PC-9 (cell line): ENCODE data around the gene ZNF485. TPM values are rescaled to one million over a fixed set of nuclear protein-coding genes. Genes with fewer than 3 reads are reported as not detected.
"Not testable (repeated sequence)": the region's sequence is repeated elsewhere in the genome, so short reads cannot be mapped to it uniquely, and the experiment has no call there.

Experiments
- BruUV-seq: library from RNA; stranded (reverse); fragments of 400-500 nt; replicated peaks from 2 replicates; lab custom pipeline; 2021; lab: Mats Ljungman, UMichigan
- CTCF ChIA-PET: fragments of 300-600 bp; sonication (Branson Sonifier 250); formaldehyde crosslinking; loops from one replicate; lab custom pipeline; 2022; ENCODE audit warnings: antibody characterized with exemption; lab: Charles Lee
- POLR2A ChIA-PET: fragments of 300-600 bp; sonication (Branson Sonifier 250); formaldehyde crosslinking; loops from one replicate; lab custom pipeline; 2022; ENCODE audit warnings: antibody characterized with exemption; ENCODE audit not compliant: unreplicated experiment; lab: Charles Lee
- DNase-seq, 2 experiments: peaks; one replicate each; pipeline versions ENCODE4 v3.0.0 to v3.0.0-alpha.2; 2015 to 2022; ENCODE audit warnings: mixed read lengths in 1 of 2
- H2AFZ ChIP-seq: fragments of 200-600 bp; sonication (generic); 2 replicates; pipeline ENCODE4 v1.8.1; 2017; ENCODE audit warnings: antibody characterized with exemption
- H3F3A ChIP-seq: fragments of 200-600 bp; sonication (generic); 2 replicates; pipeline ENCODE4 v1.8.1; 2017; ENCODE audit warnings: antibody characterized with exemption, mild to moderate bottlenecking, low read depth; ENCODE audit not compliant: insufficient read depth
- H3K27ac ChIP-seq: fragments of 200-600 bp; sonication (generic); 2 replicates; pipeline ENCODE4 v1.6.1; 2016; ENCODE audit warnings: mixed run types
- H3K27me3 ChIP-seq: fragments of 200-600 bp; sonication (generic); 2 replicates; pipeline ENCODE4 v1.6.1; 2016; ENCODE audit warnings: low read depth, mixed run types; ENCODE audit not compliant: insufficient read depth
- H3K36me3 ChIP-seq: fragments of 200-600 bp; sonication (generic); 2 replicates; pipeline ENCODE4 v1.6.1; 2016; ENCODE audit warnings: low read depth, mixed run types
- H3K4me1 ChIP-seq: fragments of 200-600 bp; sonication (generic); replicated peaks from 2 replicates; pipeline ENCODE4 v1.6.1; 2016; ENCODE audit warnings: mixed run types; ENCODE audit not compliant: insufficient read depth
- H3K4me2 ChIP-seq: fragments of 200-600 bp; sonication (generic); 2 replicates; pipeline ENCODE4 v1.6.1; 2017; ENCODE audit warnings: mixed run types
- H3K4me3 ChIP-seq: fragments of 200-600 bp; sonication (generic); 2 replicates; pipeline ENCODE4 v1.6.1; 2016; ENCODE audit warnings: mixed run types
- H3K79me2 ChIP-seq: fragments of 200-600 bp; sonication (generic); 2 replicates; pipeline ENCODE4 v1.6.1; 2017; ENCODE audit warnings: low read depth, mixed run types
- H3K9me2 ChIP-seq: fragments of 200-600 bp; sonication (generic); 2 replicates; pipeline ENCODE4 v1.8.1; 2017; ENCODE audit warnings: mild to moderate bottlenecking; ENCODE audit not compliant: insufficient read depth
- H3K9me3 ChIP-seq: fragments of 200-600 bp; sonication (generic); 2 replicates; pipeline ENCODE4 v1.8.1; 2016; ENCODE audit warnings: low read depth; ENCODE audit not compliant: insufficient read depth
- H4K20me1 ChIP-seq: fragments of 200-600 bp; sonication (generic); 2 replicates; pipeline ENCODE4 v1.8.1; 2017; ENCODE audit not compliant: insufficient read depth
- CTCF ChIP-seq: fragments of 200-600 bp; sonication (generic); conservative IDR thresholded peaks from 2 replicates; pipeline ENCODE4 v1.6.1; 2017; ENCODE audit warnings: mixed run types, antibody characterized with exemption, mild to moderate bottlenecking, moderate library complexity
- EZH2 ChIP-seq: fragments of 200-600 bp; sonication (generic); IDR thresholded peaks from 2 replicates; pipeline ENCODE4 v1.8.0; 2017; ENCODE audit warnings: antibody characterized with exemption, low read depth
- intact Hi-C: fragments of 100-400 bp; cut with micrococcal nuclease; formaldehyde crosslinking; loops from one replicate; pipeline ENCODE4 v1.10.0; 2022; ENCODE audit not compliant: unreplicated experiment
- total RNA-seq: library from RNA; stranded (reverse); gene quantifications from 2 replicates; pipeline ENCODE4 v1.2.3, GENCODE V29; 2021

The ZNF485 gene
- total RNA-seq, 1 experiment from 2014 or later: 2.1 TPM

- Histone ChIP-seq H3K79me2 (no peaks in the 10 kb centered on the region), H3K9me3 (no peaks in the 10 kb centered on the region), H3K4me3 (no peak overlapping the region), H2AFZ (no peak overlapping the region), H3K9me2 (no peaks in the 10 kb centered on the region), H4K20me1 (no peaks in the 10 kb centered on the region), H3K4me1 (no peaks in the 10 kb centered on the region), H3K27me3 (peaks cover 48% of the 10 kb centered on the region), H3F3A (no peaks in the 10 kb centered on the region), H3K36me3 (no peaks in the 10 kb centered on the region), H3K4me2 (no peak overlapping the region), H3K27ac (no peak overlapping the region)
- BruUV-seq: no TSS peak
- CTCF ChIA-PET: no interaction called here
- DNase-seq: no peak
- intact Hi-C loops: no loop called here
- POLR2A ChIA-PET: no interaction called here
- no peak for TF ChIP-seq EZH2
- no peak for TF ChIP-seq CTCF
Observed at GRCh38 chr10:43584051-43584450, 22.2 kb upstream of the ZNF485 start.

- TF ChIP-seq EZH2 (no peak), CTCF (no peak)
- no peak overlapping the region for H3K4me3 ChIP-seq
- no peak overlapping the region for H3K27ac ChIP-seq
- no peak for DNase-seq
- ChIA-PET CTCF (no interaction called here), POLR2A (no interaction called here)
- intact Hi-C loops: no loop called here
- H3K9me2 ChIP-seq: no peaks in the 10 kb centered on the region
- no peaks in the 10 kb centered on the region for H4K20me1 ChIP-seq
- H2AFZ ChIP-seq: no peak overlapping the region
- BruUV-seq: no TSS peak
- H3F3A ChIP-seq: no peaks in the 10 kb centered on the region
- H3K4me1 ChIP-seq: no peaks in the 10 kb centered on the region
- H3K79me2 ChIP-seq: no peaks in the 10 kb centered on the region
- no peak overlapping the region for H3K4me2 ChIP-seq
- no peaks in the 10 kb centered on the region for H3K36me3 ChIP-seq
- H3K9me3 ChIP-seq: no peaks in the 10 kb centered on the region
- peaks cover 52% of the 10 kb centered on the region for H3K27me3 ChIP-seq
Observed at GRCh38 chr10:43585046-43585445, 21.2 kb upstream of the ZNF485 start.

GRCh38 chr10:43585981-43586729 is 20.1 kb upstream of the ZNF485 start:
- no peaks in the 10 kb centered on the region for H3K79me2 ChIP-seq
- no peak for TF ChIP-seq CTCF
- no peak for TF ChIP-seq EZH2
- H2AFZ ChIP-seq: 0 out of 2 replicates have a peak overlapping the region, but pooled peaks have one; percentile 17
- no peaks in the 10 kb centered on the region for H3K36me3 ChIP-seq
- peak overlapping the region; percentile 7; the same call in 1 of the 2 replicates for H3K4me2 ChIP-seq
- no peak overlapping the region for H3K4me3 ChIP-seq
- H4K20me1 ChIP-seq: no peaks in the 10 kb centered on the region
- H3K9me2 ChIP-seq: no peaks in the 10 kb centered on the region
- intact Hi-C loops: no loop called here
- no peaks in the 10 kb centered on the region for H3F3A ChIP-seq
- H3K27ac ChIP-seq: no peak overlapping the region
- ChIA-PET CTCF (no interaction called here), POLR2A (no interaction called here)
- no peaks in the 10 kb centered on the region for H3K4me1 ChIP-seq
- H3K27me3 ChIP-seq: peaks cover 63% of the 10 kb centered on the region
- no peaks in the 10 kb centered on the region for H3K9me3 ChIP-seq
- no TSS peak for BruUV-seq
- DNase-seq: no peak

GRCh38 chr10:43586730-43587115 is 19.5 kb upstream of the ZNF485 start:
- H3F3A ChIP-seq, H4K20me1 ChIP-seq, H3K4me1 ChIP-seq, H2AFZ ChIP-seq, CTCF ChIA-PET, H3K79me2 ChIP-seq, BruUV-seq, POLR2A ChIA-PET, H3K36me3 ChIP-seq, H3K9me2 ChIP-seq, DNase-seq, H3K9me3 ChIP-seq, H3K4me3 ChIP-seq, H3K27ac ChIP-seq, intact Hi-C loops, H3K4me2 ChIP-seq: not testable (repeated sequence)
- H3K27me3 ChIP-seq: peaks cover 69% of the 10 kb centered on the region
